H4 (cell line): ENCODE data around the gene OR10X1. TPM values are rescaled to one million over a fixed set of nuclear protein-coding genes. Genes with fewer than 3 reads are reported as not detected.

Experiments used
- total RNA-seq: library from RNA; depleted of rRNA; stranded (reverse); fragments of >200 nt; shearing (Covaris generic); gene quantifications from 2 replicates; pipeline ENCODE4 v1.2.3, GENCODE V29; 2014; rRNA removed

Gene OR10X1
- total RNA-seq, 1 experiment from 2014 or later = not detected

Other genes starting within 250 kb of the OR10X1 start
- not detected in 2 replicates for gene CD1B, start 248.4 kb downstream of the OR10X1 start, total RNA-seq
- not detected in 2 replicates for gene CD1E, start 226.0 kb downstream of the OR10X1 start, total RNA-seq
- not detected in 2 replicates for gene OR10T2, start 180.4 kb downstream of the OR10X1 start, total RNA-seq
- not detected in 2 replicates for gene OR10K2, start 153.7 kb downstream of the OR10X1 start, total RNA-seq
- not detected in 2 replicates for gene OR10K1, start 118.1 kb downstream of the OR10X1 start, total RNA-seq
- not detected in 2 replicates for gene OR10R2, start 107.7 kb downstream of the OR10X1 start, total RNA-seq
- gene OR6Y1, start 25.5 kb downstream of the OR10X1 start, total RNA-seq = not detected in 2 replicates
- gene OR6P1, start 9.3 kb downstream of the OR10X1 start, total RNA-seq = not detected in 2 replicates
- not detected in 2 replicates for gene OR10Z1, start 25.4 kb upstream of the OR10X1 start, total RNA-seq
- 1.6 and 2.4 TPM in 2 replicates for gene SPTA1, start 106.8 kb upstream of the OR10X1 start, total RNA-seq
- not detected in 2 replicates for gene OR6K2, start 120.8 kb upstream of the OR10X1 start, total RNA-seq
- gene OR6K3, start 140.8 kb upstream of the OR10X1 start, total RNA-seq = not detected in 2 replicates
- not detected in 2 replicates for gene OR6K6, start 174.8 kb upstream of the OR10X1 start, total RNA-seq
- not detected in 2 replicates for gene OR6N1, start 192.3 kb upstream of the OR10X1 start, total RNA-seq
- not detected in 2 replicates for gene OR6N2, start 201.3 kb upstream of the OR10X1 start, total RNA-seq